Muscle of leg (tissue), 11 donors: Measurements from ENCODE around the gene LCN1. TPM values are rescaled to one million over a fixed set of nuclear protein-coding genes. Genes with fewer than 3 reads are reported as not detected.
"Not testable (repeated sequence)": the region's sequence is repeated elsewhere in the genome, so short reads cannot be mapped to it uniquely, and the experiment has no call there.

ENCODE experiments used
- DNase-seq: peaks from one replicate; pipeline ENCODE4 v3.0.0; 2013
- H3K27ac ChIP-seq: one replicate; pipeline ENCODE4 v1.5.1; 2013; ENCODE audit warnings: mild to moderate bottlenecking, low read length, control low read depth
- H3K27me3 ChIP-seq: one replicate; pipeline ENCODE4 v1.6.1; 2013; ENCODE audit warnings: low read length; ENCODE audit not compliant: control insufficient read depth, insufficient read depth
- H3K36me3 ChIP-seq: one replicate; pipeline ENCODE4 v1.6.1; 2013; ENCODE audit warnings: low read length; ENCODE audit not compliant: control insufficient read depth, insufficient read depth
- H3K4me1 ChIP-seq: one replicate; pipeline ENCODE4 v1.6.1; 2013; ENCODE audit warnings: low read length; ENCODE audit not compliant: control insufficient read depth, insufficient read depth
- H3K4me3 ChIP-seq: one replicate; pipeline ENCODE4 v1.5.1; 2013; ENCODE audit warnings: low read length, control low read depth
- H3K9me3 ChIP-seq: replicated peaks from 2 replicates; pipeline ENCODE4 v1.6.1; 2013; ENCODE audit warnings: low read depth, low read length; ENCODE audit not compliant: control insufficient read depth
- WGBS: methylation state at CpG from one replicate; pipeline ENCODE4 v1.1.5; 2013; ENCODE audit warnings: missing lambda C conversion rate; ENCODE audit not compliant: insufficient coverage; 5-methylcytosine and 5-hydroxymethylcytosine counted together
- polyA plus RNA-seq, 8 donors: library from polyadenylated mRNA; unstranded; fragments of 120-200 nt; gene quantifications; one replicate each; pipeline versions ENCODE4 v1.2.1 to v1.2.3, GENCODE V29; 2013; ENCODE audit warnings: inconsistent platforms in 1 of 8, low replicate concordance in 1 of 8; ENCODE audit not compliant: insufficient read length in 8 of 8, insufficient read depth in 1 of 8
- total RNA-seq: library from RNA; stranded (reverse); fragments of 120-200 nt; gene quantifications from one replicate; pipeline ENCODE4 v1.2.4, GENCODE V29; 2013

The LCN1 gene
- total and polyA plus RNA-seq, 9 donors, result 0.23 TPM; not detected in 8

DNA sequence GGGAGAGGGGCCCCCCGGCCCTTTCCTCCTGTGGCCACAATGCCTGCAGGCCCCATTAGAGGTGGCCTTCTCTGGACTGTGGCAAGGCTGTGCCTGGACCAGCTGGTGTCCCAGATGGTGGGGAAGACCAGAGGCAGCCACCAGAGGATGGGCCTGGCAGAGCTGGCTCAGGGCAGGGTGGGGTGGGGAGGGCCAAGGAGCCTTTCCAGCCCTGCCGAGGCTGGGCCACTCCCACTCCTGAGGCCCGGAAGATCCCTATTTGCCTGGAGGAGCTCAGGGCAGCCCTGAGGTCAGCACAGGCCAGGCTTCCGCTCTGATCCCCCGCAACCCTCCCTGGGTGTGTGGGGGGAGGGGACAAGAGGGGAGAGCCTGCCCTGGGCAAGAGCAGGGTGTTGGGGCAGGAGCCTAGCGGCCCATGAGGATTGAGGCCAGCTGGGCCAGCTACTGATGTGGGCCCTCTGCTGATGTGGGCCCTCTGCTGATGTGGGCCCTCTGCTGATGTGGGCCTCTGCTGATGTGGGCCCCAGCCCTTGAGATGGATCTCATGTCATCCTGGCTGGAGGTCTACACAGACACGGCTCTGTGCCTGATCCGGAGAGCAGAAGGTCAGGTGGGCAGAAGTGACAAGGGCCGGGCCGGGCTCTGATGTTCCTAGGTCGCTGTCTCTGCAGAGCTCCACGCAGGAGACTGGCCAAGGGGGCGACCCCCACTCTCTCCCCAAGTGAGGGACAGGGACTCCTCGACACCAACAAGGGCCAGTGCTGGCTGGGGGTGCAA is 14.7 kb upstream of the LCN1 start:
- H3K4me1 ChIP-seq, result peaks cover 8% of the 10 kb centered on the region
- no peak for DNase-seq
- WGBS, result 44% methylated on average over 12 of the region's 14 CpGs
- H3K27ac ChIP-seq, result no peak overlapping the region
- H3K27me3 ChIP-seq, result no peaks in the 10 kb centered on the region
- H3K36me3 ChIP-seq, result peaks cover 38% of the 10 kb centered on the region
- no peaks in the 10 kb centered on the region for H3K9me3 ChIP-seq
- H3K4me3 ChIP-seq, result no peak overlapping the region

GRCh38 chr9:135507104-135508035 is 13.9 kb upstream of the LCN1 start:
- DNase-seq, result no peak
- Histone ChIP-seq H3K4me1 (no peaks in the 10 kb centered on the region), H3K9me3 (no peaks in the 10 kb centered on the region), H3K27me3 (no peaks in the 10 kb centered on the region), H3K4me3 (no peak overlapping the region), H3K27ac (no peak overlapping the region), H3K36me3 (peaks cover 30% of the 10 kb centered on the region)
- 77% methylated on average over 10 of the region's 23 CpGs for WGBS

DNA sequence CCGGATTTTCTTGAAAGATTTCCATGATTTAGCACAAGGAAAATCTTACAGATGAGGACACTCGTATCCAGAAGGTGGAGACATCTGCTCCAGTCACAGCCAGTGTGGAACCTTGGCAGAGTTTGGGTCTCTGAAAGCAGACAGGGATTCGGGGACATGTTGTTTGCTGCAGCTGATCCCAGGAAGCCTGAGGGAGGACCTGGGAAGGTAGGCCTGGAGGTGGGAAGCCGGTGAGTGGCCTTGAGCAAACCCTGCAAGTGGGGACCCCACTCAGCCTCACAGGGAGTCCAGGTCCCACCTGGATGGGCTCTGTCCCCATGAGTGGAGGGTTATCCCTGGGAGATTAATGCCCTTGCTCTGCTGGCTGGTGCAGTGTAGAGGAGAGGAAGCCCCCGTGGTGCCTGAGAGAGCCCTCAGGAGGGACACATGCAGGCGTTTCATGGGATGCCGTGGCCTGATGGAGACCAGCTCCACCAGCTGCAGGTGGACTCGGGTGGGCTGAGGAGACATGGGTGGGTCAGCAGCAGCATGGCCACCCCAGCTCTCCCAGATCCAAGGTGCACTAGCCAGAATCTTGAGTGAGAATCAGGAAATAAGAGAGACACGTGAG is 12.9 kb upstream of the LCN1 start:
- Histone ChIP-seq H3K4me1 (peaks cover 2% of the 10 kb centered on the region), H3K27ac (no peak overlapping the region), H3K27me3 (no peaks in the 10 kb centered on the region), H3K4me3 (no peak overlapping the region), H3K36me3 (peaks cover 20% of the 10 kb centered on the region), H3K9me3 (no peaks in the 10 kb centered on the region)
- 90% methylated on average over 7 of the region's 9 CpGs for WGBS
- DNase-seq, result no peak

DNA sequence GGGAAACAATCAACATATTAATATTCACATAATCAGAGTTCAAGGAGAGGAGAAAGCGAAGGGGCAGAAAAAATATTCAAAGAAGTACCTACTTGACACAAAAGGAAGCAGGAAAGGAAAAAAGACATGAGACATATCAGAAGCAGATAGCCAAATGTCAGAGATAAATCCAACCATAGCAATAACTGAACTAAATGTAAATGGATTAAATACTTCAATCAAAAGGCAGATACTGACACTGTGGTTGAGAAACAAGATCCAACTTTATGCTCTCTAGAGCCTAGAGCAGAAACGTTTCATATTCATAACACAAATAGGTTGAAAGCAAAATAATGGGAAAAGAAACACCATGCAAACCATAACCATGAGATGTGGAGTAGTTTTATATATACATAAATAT is 11.8 kb upstream of the LCN1 start:
- Histone ChIP-seq H3K27ac (no peak overlapping the region), H3K4me1 (peaks cover 2% of the 10 kb centered on the region), H3K27me3 (no peaks in the 10 kb centered on the region), H3K4me3 (no peak overlapping the region), H3K36me3 (peaks cover 9% of the 10 kb centered on the region), H3K9me3 (no peaks in the 10 kb centered on the region)
- no CpG with 5 or more reads among the region's 2 CpGs for WGBS
- no peak for DNase-seq

- no peaks in the 10 kb centered on the region for H3K27me3 ChIP-seq
- no peak for DNase-seq
- H3K4me1 ChIP-seq, result peaks cover 2% of the 10 kb centered on the region
- no peak overlapping the region for H3K27ac ChIP-seq
- no peaks in the 10 kb centered on the region for H3K9me3 ChIP-seq
- H3K4me3 ChIP-seq, result no peak overlapping the region
- H3K36me3 ChIP-seq, result no peaks in the 10 kb centered on the region
- 65% methylated on average over 4 of the region's 10 CpGs for WGBS
Observed at GRCh38 chr9:135512241-135512603, 9.0 kb upstream of the LCN1 start.

DNA sequence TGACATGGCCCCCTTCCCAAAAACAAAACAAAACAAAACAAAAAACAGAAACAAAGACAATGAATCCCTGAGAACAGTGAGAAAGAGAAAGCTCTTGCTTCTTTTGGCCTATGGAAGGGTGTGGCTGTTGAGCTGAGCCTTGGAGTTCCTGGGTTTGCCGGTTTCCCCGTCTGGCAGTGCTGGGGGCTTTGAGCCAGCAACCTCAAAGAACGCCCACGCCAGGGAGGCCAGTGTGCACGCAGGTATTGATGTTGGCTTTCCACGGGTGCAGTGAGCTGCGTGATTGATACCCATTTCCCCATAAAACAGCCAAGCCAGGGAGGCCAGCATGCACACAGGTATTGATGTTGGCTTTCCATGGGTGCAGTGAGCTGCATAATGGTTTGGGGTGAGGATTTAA is 8.3 kb upstream of the LCN1 start:
- H3K27me3 ChIP-seq, result no peaks in the 10 kb centered on the region
- 52% methylated on average over 4 of the region's 7 CpGs for WGBS
- H3K27ac ChIP-seq, result no peak overlapping the region
- DNase-seq, result no peak
- peaks cover 2% of the 10 kb centered on the region for H3K4me1 ChIP-seq
- no peaks in the 10 kb centered on the region for H3K36me3 ChIP-seq
- no peaks in the 10 kb centered on the region for H3K9me3 ChIP-seq
- no peak overlapping the region for H3K4me3 ChIP-seq

GRCh38 chr9:135513351-135513846 is 7.8 kb upstream of the LCN1 start:
- no peak for DNase-seq
- 75% methylated on average over 18 of the region's 19 CpGs for WGBS

DNA sequence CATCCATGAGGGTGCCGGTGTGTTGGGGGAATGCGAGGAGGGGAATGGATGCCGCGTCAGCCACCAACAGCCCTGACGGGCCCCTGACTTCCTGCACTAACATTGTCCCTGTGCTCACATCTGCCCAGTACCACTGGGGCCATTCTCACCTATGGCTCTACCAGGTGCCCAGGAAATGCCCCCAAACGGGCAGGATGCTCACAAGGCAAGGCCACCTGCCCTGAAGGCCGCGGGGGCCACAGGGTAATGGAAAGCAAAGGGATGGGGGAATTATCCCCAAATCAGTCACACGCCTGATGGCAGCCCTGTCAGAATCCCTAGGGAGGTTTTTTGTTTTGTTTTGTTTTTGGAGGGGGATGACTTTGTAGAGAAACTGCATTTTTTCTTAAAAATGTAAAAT is 7.3 kb upstream of the LCN1 start:
- H3K27ac ChIP-seq, H3K4me1 ChIP-seq, H3K36me3 ChIP-seq, H3K27me3 ChIP-seq, H3K9me3 ChIP-seq, DNase-seq, H3K4me3 ChIP-seq: not testable (repeated sequence)
- 92% methylated on average over 2 of the region's 9 CpGs for WGBS

More at GRCh38 chr9:135513351-135513846, 7.8 kb upstream of the LCN1 start:
- Histone ChIP-seq H3K36me3 (no peaks in the 10 kb centered on the region), H3K4me1 (peaks cover 2% of the 10 kb centered on the region), H3K27me3 (no peaks in the 10 kb centered on the region), H3K9me3 (no peaks in the 10 kb centered on the region), H3K27ac (no peak overlapping the region), H3K4me3 (no peak overlapping the region)

DNA sequence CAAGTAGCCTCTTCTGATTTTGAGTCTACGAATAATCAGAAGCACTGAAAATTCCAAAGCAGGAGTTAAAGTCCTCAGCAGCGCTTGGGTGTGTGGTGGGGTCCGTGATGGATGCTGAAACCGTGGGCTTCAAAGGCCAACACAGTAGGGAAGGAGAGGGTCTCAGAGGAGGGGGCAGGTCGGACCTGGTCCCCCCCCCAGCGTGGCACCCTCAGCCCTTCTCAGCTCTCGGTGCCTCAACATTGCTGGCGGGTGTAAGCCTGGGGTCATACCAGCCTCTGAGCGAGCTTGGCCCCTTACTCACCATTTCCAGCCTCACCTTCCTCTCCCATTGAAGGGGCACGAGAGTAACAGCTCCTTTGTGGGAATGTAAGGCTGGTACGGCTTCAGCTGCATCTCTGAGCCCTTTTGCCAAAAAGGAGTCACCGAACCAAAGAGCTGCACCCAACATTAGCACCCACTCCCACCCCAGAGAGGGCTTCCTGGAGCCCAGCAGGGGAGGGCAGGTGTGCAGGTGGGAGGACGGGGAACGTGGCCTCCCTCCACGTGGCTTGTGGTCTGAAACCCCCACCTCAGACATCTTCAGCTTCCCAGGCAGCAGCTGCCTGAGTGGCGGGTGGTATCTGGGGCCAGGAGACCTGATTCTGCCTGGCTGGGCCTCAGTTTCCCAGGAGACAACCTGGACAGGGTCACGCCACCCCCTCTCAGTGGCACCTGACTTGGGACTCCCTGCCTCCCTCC is 6.7 kb upstream of the LCN1 start:
- Histone ChIP-seq H3K9me3 (no peaks in the 10 kb centered on the region), H3K36me3 (no peaks in the 10 kb centered on the region), H3K27me3 (no peaks in the 10 kb centered on the region), H3K4me1 (peaks cover 2% of the 10 kb centered on the region), H3K27ac (no peak overlapping the region), H3K4me3 (no peak overlapping the region)
- 86% methylated on average over 4 of the region's 17 CpGs for WGBS
- DNase-seq, result no peak
